ENCODE measurements around the gene LTBP1. TPM values are rescaled to one million over a fixed set of nuclear protein-coding genes. Genes with fewer than 3 reads are reported as not detected.

LTBP1 gene
- total and polyA plus RNA-seq, 2 experiments from 2014 or later = 216 to 509 TPM

GRCh38 chr2:33267043-33267442 is 320.3 kb downstream of the LTBP1 start:
- no peak for TF ChIP-seq CTCF (IDR thresholded peaks at IDR 0.05; ENCODE audit: low read depth, low read length)
- H3K4me1 ChIP-seq (ENCODE audit: low read depth) = no peaks in the 10 kb centered on the region
- no peak overlapping the region for H3K27ac ChIP-seq
- H3K36me3 ChIP-seq = peaks cover 35% of the 10 kb centered on the region
- DNase-seq (ENCODE audit: low read depth in 1 of 2, low spot score in 1 of 2) = no peak
- no peak overlapping the region for H3K4me3 ChIP-seq
- H3K27me3 ChIP-seq = no peaks in the 10 kb centered on the region
- H3K9me3 ChIP-seq (ENCODE audit: low read depth) = no peaks in the 10 kb centered on the region

GRCh38 chr2:33267756-33268155 is 321.0 kb downstream of the LTBP1 start:
- H3K27ac ChIP-seq = peak overlapping the region; percentile 4
- no peaks in the 10 kb centered on the region for H3K9me3 ChIP-seq (ENCODE audit: low read depth)
- no peak overlapping the region for H3K4me3 ChIP-seq
- H3K27me3 ChIP-seq = no peaks in the 10 kb centered on the region
- no peak for TF ChIP-seq CTCF (IDR thresholded peaks at IDR 0.05; ENCODE audit: low read depth, low read length)
- H3K4me1 ChIP-seq (ENCODE audit: low read depth) = no peaks in the 10 kb centered on the region
- peak in 1 of 2 donors; percentile 44 for DNase-seq (ENCODE audit: low read depth in 1 of 2, low spot score in 1 of 2)
- peaks cover 32% of the 10 kb centered on the region for H3K36me3 ChIP-seq

GRCh38 chr2:33268246-33268831 is 321.6 kb downstream of the LTBP1 start:
- Histone ChIP-seq H3K4me1 (ENCODE audit: low read depth) (no peaks in the 10 kb centered on the region), H3K4me3 (no peak overlapping the region), H3K27ac (peak overlapping the region; percentile 4), H3K27me3 (no peaks in the 10 kb centered on the region), H3K9me3 (ENCODE audit: low read depth) (no peaks in the 10 kb centered on the region), H3K36me3 (peaks cover 29% of the 10 kb centered on the region)
- DNase-seq (ENCODE audit: low read depth in 1 of 2, low spot score in 1 of 2) = peak in 1 of 2 donors; percentile 47
- no peak for TF ChIP-seq CTCF (IDR thresholded peaks at IDR 0.05; ENCODE audit: low read depth, low read length)

- Histone ChIP-seq H3K9me3 (ENCODE audit: low read depth) (no peaks in the 10 kb centered on the region), H3K27me3 (no peaks in the 10 kb centered on the region), H3K4me1 (ENCODE audit: low read depth) (no peaks in the 10 kb centered on the region), H3K27ac (no peak overlapping the region), H3K4me3 (no peak overlapping the region), H3K36me3 (peaks cover 37% of the 10 kb centered on the region)
- DNase-seq (ENCODE audit: low read depth in 1 of 2, low spot score in 1 of 2) = no peak
- no peak for TF ChIP-seq CTCF (IDR thresholded peaks at IDR 0.05; ENCODE audit: low read depth, low read length)
Observed at GRCh38 chr2:33272001-33272400, 325.2 kb downstream of the LTBP1 start.

GRCh38 chr2:33273479-33273878 is 326.7 kb downstream of the LTBP1 start:
- TF ChIP-seq CTCF (IDR thresholded peaks at IDR 0.05; ENCODE audit: low read depth, low read length) = no peak
- no peaks in the 10 kb centered on the region for H3K4me1 ChIP-seq (ENCODE audit: low read depth)
- H3K9me3 ChIP-seq (ENCODE audit: low read depth) = no peaks in the 10 kb centered on the region
- no peak overlapping the region for H3K4me3 ChIP-seq
- DNase-seq (ENCODE audit: low read depth in 1 of 2, low spot score in 1 of 2) = no peak
- H3K27me3 ChIP-seq = no peaks in the 10 kb centered on the region
- no peak overlapping the region for H3K27ac ChIP-seq
- H3K36me3 ChIP-seq = peaks cover 41% of the 10 kb centered on the region

Measured in cardiac muscle cell (in vitro differentiated cells and primary cell).